Measurements from ENCODE around the gene PRKCQ.
"Not testable (repeated sequence)": the region's sequence is repeated elsewhere in the genome, so short reads cannot be mapped to it uniquely, and the experiment has no call there.

Gene PRKCQ

GRCh38 chr10:6588845-6589244, 8.8 kb upstream of the PRKCQ start:
- no peak for TF ChIP-seq CTCF (IDR thresholded peaks at IDR 0.05; ENCODE audit: extremely low read depth, missing control alignments)
- DNase-seq (ENCODE audit: low spot score): no peak

- DNase-seq (ENCODE audit: low spot score): no peak
- TF ChIP-seq CTCF (IDR thresholded peaks at IDR 0.05; ENCODE audit: extremely low read depth, missing control alignments): no peak
Measured at GRCh38 chr10:6588082-6588481, 8.0 kb upstream of the PRKCQ start.

- DNase-seq (ENCODE audit: low spot score): no peak
- TF ChIP-seq CTCF (IDR thresholded peaks at IDR 0.05; ENCODE audit: extremely low read depth, missing control alignments): no peak
Measured at GRCh38 chr10:6586501-6586900, 6.4 kb upstream of the PRKCQ start.

- no peak for TF ChIP-seq CTCF (IDR thresholded peaks at IDR 0.05; ENCODE audit: extremely low read depth, missing control alignments)
- no peak for DNase-seq (ENCODE audit: low spot score)
Measured at GRCh38 chr10:6583447-6583846, 3.4 kb upstream of the PRKCQ start.

GRCh38 chr10:6582913-6583312, 2.8 kb upstream of the PRKCQ start:
- not testable (repeated sequence) for DNase-seq (ENCODE audit: low spot score)

- TF ChIP-seq CTCF (IDR thresholded peaks at IDR 0.05; ENCODE audit: extremely low read depth, missing control alignments): no peak
- DNase-seq (ENCODE audit: low spot score): no peak
Measured at GRCh38 chr10:6582298-6582697, 2.2 kb upstream of the PRKCQ start.

GRCh38 chr10:6581778-6582228, 1.7 kb upstream of the PRKCQ start:
- no peak for TF ChIP-seq CTCF (IDR thresholded peaks at IDR 0.05; ENCODE audit: extremely low read depth, missing control alignments)
- DNase-seq (ENCODE audit: low spot score): no peak

GRCh38 chr10:6581223-6581622, 1.1 kb upstream of the PRKCQ start:
- DNase-seq (ENCODE audit: low spot score): not testable (repeated sequence)
